ENCODE data around the gene SAPCD2.

Gene SAPCD2

DNA sequence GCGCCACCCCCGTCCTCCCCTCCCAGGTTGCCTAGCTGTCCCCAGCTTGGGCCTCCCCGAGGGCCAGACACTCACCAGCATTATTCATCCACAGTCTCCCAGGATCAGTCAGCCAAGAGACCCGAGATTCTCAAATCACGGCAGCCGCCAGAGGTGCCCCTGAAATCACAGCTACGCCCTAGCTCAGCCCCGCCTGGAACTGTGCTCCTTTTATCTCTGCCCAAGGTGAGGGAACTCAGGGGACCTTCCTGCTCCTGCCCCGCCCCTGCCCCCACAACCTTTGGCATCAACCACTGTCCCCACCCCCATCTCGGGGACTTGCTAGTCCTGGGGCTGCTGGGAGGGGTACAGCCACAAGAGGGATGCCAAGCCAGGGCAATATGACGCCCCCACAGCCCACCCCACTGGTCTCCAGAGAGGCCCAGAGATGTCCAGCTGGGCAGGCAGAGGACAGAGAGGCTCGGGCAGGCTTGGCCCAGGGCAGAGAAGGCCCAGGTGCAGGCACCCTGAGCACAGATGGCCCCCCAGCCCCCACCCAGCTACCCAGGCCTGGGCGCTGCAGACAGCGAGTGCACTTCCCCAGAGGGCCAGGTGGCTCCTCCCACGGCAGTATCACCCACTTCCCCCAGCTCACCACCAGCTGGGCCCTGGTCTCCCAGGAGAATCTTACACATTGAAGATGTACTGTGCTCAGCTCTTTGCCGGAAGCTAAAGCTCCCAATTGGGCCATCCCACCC is 38.3 kb downstream of the SAPCD2 start, which contains the start of gene FUT7:
Gene FUT7 (minus strand): TSS at position 185 of the 737 bp plus-strand sequence. CDS start 97 bp downstream, at position 88.
- Histone ChIP-seq H3K9ac (ENCODE audit: low read depth, low read length) (no peak within 1 kb of the TSS), H3K4me3 (ENCODE audit: low read depth, low read length) (no peak within 1 kb of the TSS)

GRCh38 chr9:137030538-137031527 is 39.5 kb downstream of the SAPCD2 start:
- H3K36me3 ChIP-seq (ENCODE audit: control insufficient read depth, insufficient read depth, low read length), result no peaks in the 10 kb centered on the region
- H3K4me3 ChIP-seq (ENCODE audit: low read depth, low read length), result no peak overlapping the region
- H3K27ac ChIP-seq (ENCODE audit: low read depth, low read length), result no peak overlapping the region
- no peak overlapping the region for H3K9ac ChIP-seq (ENCODE audit: low read depth, low read length)
- 0 out of 2 replicates have a peak, but pooled peaks cover 2% of the 10 kb centered on the region for H3K4me1 ChIP-seq (ENCODE audit: control insufficient read depth, insufficient read depth, low read length)
- peaks cover 24% of the 10 kb centered on the region for H3K27me3 ChIP-seq (ENCODE audit: control insufficient read depth, insufficient read depth, low read length)
- H3K9me3 ChIP-seq (ENCODE audit: control insufficient read depth, insufficient read depth, low read length), result no peaks in the 10 kb centered on the region

More for the DNA sequence above, 38.3 kb downstream of the SAPCD2 start, which contains the start of gene FUT7:
- H3K9me3 ChIP-seq (ENCODE audit: control insufficient read depth, insufficient read depth, low read length), result no peaks in the 10 kb centered on the region
- peaks cover 17% of the 10 kb centered on the region for H3K27me3 ChIP-seq (ENCODE audit: control insufficient read depth, insufficient read depth, low read length)
- no peaks in the 10 kb centered on the region for H3K36me3 ChIP-seq (ENCODE audit: control insufficient read depth, insufficient read depth, low read length)
- 0 out of 2 replicates have a peak, but pooled peaks cover 2% of the 10 kb centered on the region for H3K4me1 ChIP-seq (ENCODE audit: control insufficient read depth, insufficient read depth, low read length)
- H3K27ac ChIP-seq (ENCODE audit: low read depth, low read length), result no peak within 1 kb of the TSS

DNA sequence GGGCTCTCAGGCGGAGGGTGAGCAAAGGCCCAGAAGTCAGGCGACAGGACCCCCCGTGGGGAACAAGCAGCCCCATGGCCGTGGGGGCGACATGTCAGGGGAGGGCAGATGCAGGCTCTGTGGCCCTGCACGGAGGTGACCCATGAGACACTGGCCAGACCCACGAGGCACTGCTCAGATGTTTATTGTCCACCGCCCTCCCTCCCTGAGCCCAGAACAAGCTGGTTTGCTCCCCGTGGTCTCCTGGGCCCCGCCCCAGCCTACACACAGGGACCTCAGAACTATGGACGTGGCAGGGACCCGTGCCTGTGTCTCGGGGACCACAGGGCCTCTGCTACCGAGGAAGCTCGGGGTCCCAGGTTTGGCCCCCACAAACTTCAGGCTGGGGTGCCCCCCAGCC is 40.4 kb downstream of the SAPCD2 start:
- no peak overlapping the region for H3K9ac ChIP-seq (ENCODE audit: low read depth, low read length)
- no peaks in the 10 kb centered on the region for H3K9me3 ChIP-seq (ENCODE audit: control insufficient read depth, insufficient read depth, low read length)
- no peak overlapping the region for H3K27ac ChIP-seq (ENCODE audit: low read depth, low read length)
- H3K27me3 ChIP-seq (ENCODE audit: control insufficient read depth, insufficient read depth, low read length), result peaks cover 24% of the 10 kb centered on the region
- no peaks in the 10 kb centered on the region for H3K36me3 ChIP-seq (ENCODE audit: control insufficient read depth, insufficient read depth, low read length)
- 0 out of 2 replicates have a peak, but pooled peaks cover 2% of the 10 kb centered on the region for H3K4me1 ChIP-seq (ENCODE audit: control insufficient read depth, insufficient read depth, low read length)
- H3K4me3 ChIP-seq (ENCODE audit: low read depth, low read length), result no peak overlapping the region

DNA sequence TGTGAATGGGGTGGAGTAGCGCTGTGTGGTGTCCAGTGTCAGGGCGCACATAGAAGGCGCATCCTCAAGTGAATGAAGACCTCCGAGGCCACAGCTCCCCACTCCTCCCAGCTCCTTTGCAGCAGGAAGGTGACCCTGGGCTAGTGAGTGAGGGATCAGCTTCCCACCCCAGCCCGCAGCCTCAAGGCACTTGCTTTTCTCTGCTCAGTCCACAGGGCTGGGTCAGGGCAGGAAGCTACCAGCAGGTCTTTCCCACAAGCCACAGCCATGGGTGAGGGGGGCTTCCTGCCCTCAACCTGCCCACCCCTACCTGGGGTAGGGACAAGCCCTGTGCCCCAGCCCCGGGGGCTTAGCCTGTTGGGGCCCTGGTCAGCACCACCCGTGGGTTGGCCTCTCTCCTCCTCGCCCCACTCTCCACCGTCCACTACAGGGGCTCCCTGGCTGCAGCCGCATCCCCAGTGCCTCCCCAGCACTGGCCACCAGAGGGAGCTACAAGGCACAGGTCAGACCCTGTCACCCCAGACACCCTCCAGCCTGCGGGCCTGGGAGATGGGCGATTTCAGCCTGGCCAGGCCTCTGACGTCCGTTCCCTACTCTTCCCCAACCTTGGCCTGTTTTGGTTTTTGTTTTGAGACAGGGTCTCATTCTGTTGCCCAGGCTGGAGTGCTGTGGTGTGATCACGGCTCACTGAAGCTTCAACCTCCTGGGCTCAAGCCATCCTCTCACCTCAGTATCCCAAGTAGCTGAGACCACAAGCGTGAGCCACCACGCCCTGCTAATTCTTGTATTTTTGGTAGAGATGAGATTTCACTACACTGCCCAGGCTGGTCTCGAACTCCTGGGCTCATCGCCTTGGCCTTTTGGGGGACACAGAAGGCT is 41.1 kb downstream of the SAPCD2 start:
- H3K36me3 ChIP-seq (ENCODE audit: control insufficient read depth, insufficient read depth, low read length), result no peaks in the 10 kb centered on the region
- no peak overlapping the region for H3K9ac ChIP-seq (ENCODE audit: low read depth, low read length)
- 0 out of 2 replicates have a peak, but pooled peaks cover 2% of the 10 kb centered on the region for H3K4me1 ChIP-seq (ENCODE audit: control insufficient read depth, insufficient read depth, low read length)
- peaks cover 24% of the 10 kb centered on the region for H3K27me3 ChIP-seq (ENCODE audit: control insufficient read depth, insufficient read depth, low read length)
- H3K9me3 ChIP-seq (ENCODE audit: control insufficient read depth, insufficient read depth, low read length), result no peaks in the 10 kb centered on the region
- peak overlapping the region; percentile 61; the same call in 1 of the 2 replicates for H3K4me3 ChIP-seq (ENCODE audit: low read depth, low read length)
- H3K27ac ChIP-seq (ENCODE audit: low read depth, low read length), result no peak overlapping the region

DNA sequence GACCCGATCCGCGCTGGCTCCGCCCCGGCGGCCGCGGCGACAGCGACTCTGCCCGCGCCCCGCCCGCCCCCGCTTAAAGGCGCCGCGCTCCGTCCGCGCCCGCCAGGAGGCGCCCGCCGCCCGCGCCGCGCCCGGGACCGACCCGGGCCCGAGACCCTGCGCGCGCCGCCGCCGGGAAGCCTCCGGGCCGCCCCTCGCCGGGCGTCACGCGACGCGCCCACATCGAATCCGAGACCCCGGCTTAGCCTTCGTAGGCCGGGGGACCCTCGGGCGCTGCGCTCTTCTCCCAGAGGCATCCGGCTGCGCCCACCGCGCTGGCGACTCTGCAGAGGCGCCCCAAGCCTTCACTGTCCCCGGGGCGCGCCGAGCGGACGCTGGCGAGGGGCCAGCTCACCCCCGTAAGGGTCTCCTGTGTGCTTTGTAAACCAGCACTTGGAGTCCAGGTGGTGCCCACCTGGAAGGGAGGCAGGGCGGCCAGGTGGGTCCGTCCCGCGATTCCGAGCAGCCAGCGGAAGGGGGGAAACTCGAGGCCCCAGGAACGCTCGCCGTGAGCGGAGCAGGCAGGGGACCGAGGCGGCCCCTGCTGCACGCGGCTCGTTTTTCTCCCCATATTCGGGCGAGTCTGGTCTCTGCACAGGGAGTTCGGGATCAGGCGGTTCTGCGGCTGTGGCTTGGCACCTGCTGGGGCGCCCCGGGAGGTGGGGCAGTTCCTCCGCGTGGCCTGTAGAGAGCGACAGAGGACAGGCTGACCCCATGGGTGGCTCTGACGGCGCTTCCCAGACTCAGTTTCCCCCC is 41.9 kb downstream of the SAPCD2 start:
- no peaks in the 10 kb centered on the region for H3K36me3 ChIP-seq (ENCODE audit: control insufficient read depth, insufficient read depth, low read length)
- H3K9me3 ChIP-seq (ENCODE audit: control insufficient read depth, insufficient read depth, low read length), result no peaks in the 10 kb centered on the region
- H3K4me3 ChIP-seq (ENCODE audit: low read depth, low read length), result peak overlapping the region; percentile 61
- no peak overlapping the region for H3K27ac ChIP-seq (ENCODE audit: low read depth, low read length)
- peaks cover 24% of the 10 kb centered on the region for H3K27me3 ChIP-seq (ENCODE audit: control insufficient read depth, insufficient read depth, low read length)
- H3K9ac ChIP-seq (ENCODE audit: low read depth, low read length), result no peak overlapping the region
- 0 out of 2 replicates have a peak, but pooled peaks cover 2% of the 10 kb centered on the region for H3K4me1 ChIP-seq (ENCODE audit: control insufficient read depth, insufficient read depth, low read length)

DNA sequence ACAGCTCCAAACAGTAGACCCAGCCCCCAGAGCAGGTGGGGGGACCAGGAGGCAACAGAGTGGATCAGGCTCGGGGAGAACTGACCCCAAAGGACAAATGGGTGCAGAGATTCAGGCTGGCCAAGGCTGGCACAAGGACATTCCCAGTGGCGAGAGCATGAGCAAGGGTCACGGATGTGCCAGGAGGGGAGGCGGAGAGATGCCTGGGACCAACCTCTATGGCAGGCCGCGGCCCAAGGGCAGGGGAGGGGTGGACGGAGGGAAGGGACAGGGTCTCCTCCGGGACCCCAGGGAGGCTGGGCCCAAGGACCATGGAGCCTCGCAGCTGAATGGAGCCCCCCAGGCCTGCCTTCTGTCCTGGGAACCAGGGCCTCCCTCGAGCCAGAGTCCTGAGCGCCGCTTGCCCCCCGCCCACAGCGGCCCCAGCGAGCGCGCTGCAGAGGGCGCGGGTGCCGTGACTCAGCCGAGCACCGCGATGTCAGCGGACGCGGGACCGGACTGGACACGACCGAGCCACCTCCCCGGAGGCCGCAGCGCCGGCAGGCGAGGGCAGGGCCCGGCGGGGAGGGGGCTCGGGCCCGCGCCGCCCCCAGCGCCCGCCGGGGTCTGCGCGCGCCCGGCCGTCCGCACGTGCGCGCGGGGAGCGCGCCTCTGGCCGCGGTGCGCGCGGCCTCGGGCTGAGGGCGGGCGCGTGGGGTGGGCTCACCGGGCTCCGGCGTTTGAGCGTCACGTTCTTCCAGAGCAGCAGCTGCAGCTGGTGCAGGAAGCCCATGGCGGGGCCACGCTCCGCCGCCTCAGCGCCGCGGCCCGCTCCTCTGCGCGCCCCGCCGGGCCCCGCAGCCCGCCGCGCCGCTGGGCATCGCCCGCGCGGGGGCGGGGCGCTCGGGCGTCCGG is 42.7 kb downstream of the SAPCD2 start, which contains the start of gene ABCA2:
Gene ABCA2 (minus strand): TSS at position 869 of the 894 bp plus-strand sequence. CDS start 97 bp downstream, at position 772.
- H3K27me3 ChIP-seq (ENCODE audit: control insufficient read depth, insufficient read depth, low read length), result peaks cover 24% of the 10 kb centered on the region
- peak within 1 kb of the TSS; percentile 61 for H3K4me3 ChIP-seq (ENCODE audit: low read depth, low read length)
- no peak within 1 kb of the TSS for H3K9ac ChIP-seq (ENCODE audit: low read depth, low read length)
- H3K9me3 ChIP-seq (ENCODE audit: control insufficient read depth, insufficient read depth, low read length), result no peaks in the 10 kb centered on the region
- 0 out of 2 replicates have a peak, but pooled peaks cover 2% of the 10 kb centered on the region for H3K4me1 ChIP-seq (ENCODE audit: control insufficient read depth, insufficient read depth, low read length)
- no peak within 1 kb of the TSS for H3K27ac ChIP-seq (ENCODE audit: low read depth, low read length)
- H3K36me3 ChIP-seq (ENCODE audit: control insufficient read depth, insufficient read depth, low read length), result no peaks in the 10 kb centered on the region

- H3K4me1 ChIP-seq (ENCODE audit: control insufficient read depth, insufficient read depth, low read length), result 0 out of 2 replicates have a peak, but pooled peaks cover 2% of the 10 kb centered on the region
- H3K27ac ChIP-seq (ENCODE audit: low read depth, low read length), result no peak overlapping the region
- no peak overlapping the region for H3K9ac ChIP-seq (ENCODE audit: low read depth, low read length)
- H3K4me3 ChIP-seq (ENCODE audit: low read depth, low read length), result no peak overlapping the region
- H3K36me3 ChIP-seq (ENCODE audit: control insufficient read depth, insufficient read depth, low read length), result no peaks in the 10 kb centered on the region
- H3K27me3 ChIP-seq (ENCODE audit: control insufficient read depth, insufficient read depth, low read length), result peaks cover 24% of the 10 kb centered on the region
- H3K9me3 ChIP-seq (ENCODE audit: control insufficient read depth, insufficient read depth, low read length), result no peaks in the 10 kb centered on the region
These were observed 43.5 kb downstream of the SAPCD2 start for GRCh38 chr9:137026828-137027227.

DNA sequence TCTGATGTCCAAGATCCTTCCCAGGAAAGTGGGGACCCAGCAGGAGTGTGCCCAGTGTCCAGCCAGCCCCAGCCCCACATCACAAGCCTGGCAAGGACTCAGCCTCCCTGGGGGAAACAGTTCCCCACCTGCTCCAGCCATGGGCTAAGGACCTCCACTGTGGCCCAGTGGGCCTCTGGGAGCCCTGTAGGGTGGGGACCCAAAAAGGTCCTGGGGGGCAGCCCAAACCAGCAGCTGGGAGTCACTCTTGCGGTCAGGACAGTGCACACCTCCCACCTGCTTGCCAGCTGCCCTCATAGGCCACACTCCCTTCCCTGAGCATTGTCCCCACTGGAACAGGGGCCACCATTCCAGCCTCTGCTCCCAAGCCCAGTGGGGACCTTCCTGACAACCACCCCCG is 44.0 kb downstream of the SAPCD2 start:
- Histone ChIP-seq H3K9ac (ENCODE audit: low read depth, low read length) (no peak overlapping the region), H3K36me3 (ENCODE audit: control insufficient read depth, insufficient read depth, low read length) (no peaks in the 10 kb centered on the region), H3K27me3 (ENCODE audit: control insufficient read depth, insufficient read depth, low read length) (peaks cover 24% of the 10 kb centered on the region), H3K4me3 (ENCODE audit: low read depth, low read length) (no peak overlapping the region), H3K4me1 (ENCODE audit: control insufficient read depth, insufficient read depth, low read length) (0 out of 2 replicates have a peak, but pooled peaks cover 2% of the 10 kb centered on the region), H3K9me3 (ENCODE audit: control insufficient read depth, insufficient read depth, low read length) (no peaks in the 10 kb centered on the region), H3K27ac (ENCODE audit: low read depth, low read length) (no peak overlapping the region)

GRCh38 chr9:137025517-137025966 is 44.8 kb downstream of the SAPCD2 start:
- Histone ChIP-seq H3K4me3 (ENCODE audit: low read depth, low read length) (no peak overlapping the region), H3K36me3 (ENCODE audit: control insufficient read depth, insufficient read depth, low read length) (no peaks in the 10 kb centered on the region), H3K27me3 (ENCODE audit: control insufficient read depth, insufficient read depth, low read length) (peaks cover 24% of the 10 kb centered on the region), H3K9ac (ENCODE audit: low read depth, low read length) (no peak overlapping the region), H3K27ac (ENCODE audit: low read depth, low read length) (no peak overlapping the region), H3K4me1 (ENCODE audit: control insufficient read depth, insufficient read depth, low read length) (0 out of 2 replicates have a peak, but pooled peaks cover 2% of the 10 kb centered on the region), H3K9me3 (ENCODE audit: control insufficient read depth, insufficient read depth, low read length) (no peaks in the 10 kb centered on the region)
